ENCODE data around the gene GNB5. TPM values are rescaled to one million over a fixed set of nuclear protein-coding genes. Genes with fewer than 3 reads are reported as not detected.
A peak's percentile ranks its signal among the peaks of the same experiment; 100 is the strongest.
"Not testable (repeated sequence)": the region's sequence is repeated elsewhere in the genome, so short reads cannot be mapped to it uniquely, and the experiment has no call there.

GNB5 gene
- polyA plus RNA-seq, 3 donors: 16.5 to 25.3 (median 20.3) TPM

DNA sequence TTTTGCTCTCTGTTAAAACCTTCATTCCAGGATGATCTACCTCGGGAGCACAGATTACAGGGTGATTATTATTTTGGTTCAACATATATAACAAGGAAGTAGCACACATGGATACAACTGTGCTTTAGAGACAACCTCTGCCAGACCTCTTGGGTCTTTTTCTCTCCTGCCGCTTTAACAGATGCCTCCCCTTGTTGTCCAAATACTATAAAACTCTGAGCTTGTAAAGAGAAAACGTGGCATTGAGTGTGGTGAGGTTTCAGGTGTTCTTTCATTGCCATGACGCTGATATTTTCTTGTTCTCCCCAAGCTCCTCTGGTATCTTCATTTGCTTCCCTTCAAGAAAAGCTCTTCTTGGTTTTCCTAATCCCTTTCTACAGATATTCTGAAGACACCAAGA is 107.6 kb downstream of the GNB5 start:
- no peak for DNase-seq (ENCODE audit: extremely low read depth in 1 of 11, low read depth in 9 of 11, low spot score in 4 of 11)

- DNase-seq (ENCODE audit: extremely low read depth in 1 of 11, low read depth in 9 of 11, low spot score in 4 of 11): not testable (repeated sequence)
These were observed 108.2 kb downstream of the GNB5 start for GRCh38 chr15:52083037-52083359.

- DNase-seq (ENCODE audit: extremely low read depth in 1 of 11, low read depth in 9 of 11, low spot score in 4 of 11): no peak
These were observed 108.8 kb downstream of the GNB5 start for GRCh38 chr15:52082197-52083036.

GRCh38 chr15:52080706-52081392 is 110.3 kb downstream of the GNB5 start:
- DNase-seq (ENCODE audit: extremely low read depth in 1 of 11, low read depth in 9 of 11, low spot score in 4 of 11): no peak

- DNase-seq (ENCODE audit: extremely low read depth in 1 of 11, low read depth in 9 of 11, low spot score in 4 of 11): no peak
These were observed 111.2 kb downstream of the GNB5 start for GRCh38 chr15:52080031-52080430.

GRCh38 chr15:52078876-52079700 is 112.1 kb downstream of the GNB5 start:
- DNase-seq (ENCODE audit: extremely low read depth in 1 of 11, low read depth in 9 of 11, low spot score in 4 of 11): peak in 9 of 11 donors; percentile 15 to 61 (median 36)

DNA sequence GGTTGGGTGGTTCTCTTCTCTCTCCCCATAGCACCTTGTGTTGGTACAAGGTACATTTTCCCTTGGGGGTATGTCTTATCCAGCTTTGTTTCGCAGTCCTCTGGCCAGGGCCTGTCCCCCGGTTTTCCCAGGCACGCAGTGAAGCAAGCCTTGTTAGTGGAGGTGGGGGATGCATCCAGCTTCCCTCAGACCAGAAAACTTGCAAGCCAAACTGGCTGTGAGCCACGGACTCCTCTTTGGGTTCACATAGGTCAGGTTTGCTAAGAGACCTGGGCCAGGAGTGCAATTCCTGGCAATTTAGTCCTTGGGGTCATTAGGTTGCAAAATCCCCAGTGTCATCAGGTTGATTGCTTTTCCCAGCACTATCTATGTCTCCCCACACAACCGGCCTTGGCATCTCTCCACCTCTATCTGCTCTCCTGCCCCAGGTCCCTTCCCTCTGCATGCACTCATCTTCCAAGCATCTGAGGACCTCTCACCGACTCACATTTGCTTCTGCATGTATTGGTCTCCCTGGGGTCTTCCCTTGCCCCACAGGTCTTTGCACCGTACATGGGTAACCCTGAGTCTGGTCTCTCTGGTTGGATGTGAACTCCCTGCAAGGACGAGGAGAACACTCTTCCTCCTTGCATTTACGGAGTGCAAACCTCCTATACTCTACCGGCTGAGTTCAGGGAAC is 112.9 kb downstream of the GNB5 start:
- no peak for DNase-seq (ENCODE audit: extremely low read depth in 1 of 11, low read depth in 9 of 11, low spot score in 4 of 11)

- DNase-seq (ENCODE audit: extremely low read depth in 1 of 11, low read depth in 9 of 11, low spot score in 4 of 11): no peak
These were observed 114.1 kb downstream of the GNB5 start for GRCh38 chr15:52076889-52077781.

DNA sequence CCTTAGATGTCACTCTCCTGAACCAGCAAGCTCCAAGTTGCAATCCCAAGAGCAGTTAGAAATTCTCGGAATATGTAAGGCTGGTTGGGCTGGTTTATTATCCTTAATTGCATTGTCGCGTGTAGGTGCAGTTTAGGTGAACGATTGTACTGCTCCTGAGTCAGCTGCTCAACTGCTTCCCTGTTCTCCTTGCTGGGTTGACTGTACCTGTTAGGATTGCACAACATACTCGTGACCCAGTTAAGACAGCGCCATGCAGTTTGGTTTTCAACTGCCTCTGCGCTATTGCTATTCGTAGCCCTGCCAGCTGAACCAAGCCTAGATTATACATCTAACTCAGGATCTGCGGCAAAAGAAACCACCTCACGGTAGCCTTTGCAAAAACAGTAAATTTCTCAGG is 119.6 kb downstream of the GNB5 start:
- no peak for DNase-seq (ENCODE audit: extremely low read depth in 1 of 11, low read depth in 9 of 11, low spot score in 4 of 11)

- no peak for DNase-seq (ENCODE audit: extremely low read depth in 1 of 11, low read depth in 9 of 11, low spot score in 4 of 11)
These were observed 121.6 kb downstream of the GNB5 start for GRCh38 chr15:52069559-52069958.

- DNase-seq (ENCODE audit: extremely low read depth in 1 of 11, low read depth in 9 of 11, low spot score in 4 of 11): no peak
These were observed 123.1 kb downstream of the GNB5 start for GRCh38 chr15:52068004-52068615.

GRCh38 chr15:52067545-52067926 is 123.7 kb downstream of the GNB5 start:
- DNase-seq (ENCODE audit: extremely low read depth in 1 of 11, low read depth in 9 of 11, low spot score in 4 of 11): no peak

- DNase-seq (ENCODE audit: extremely low read depth in 1 of 11, low read depth in 9 of 11, low spot score in 4 of 11): no peak
These were observed 124.2 kb downstream of the GNB5 start for GRCh38 chr15:52066842-52067544.
